Measurements from ENCODE around the gene MFAP3L. TPM values are rescaled to one million over a fixed set of nuclear protein-coding genes. Genes with fewer than 3 reads are reported as not detected.

Gene MFAP3L
- total RNA-seq, 1 donor from 2014 or later = 4.1 TPM

GRCh38 chr4:170017252-170017651, 8.9 kb downstream of the MFAP3L start:
- no peak for DNase-seq

GRCh38 chr4:170015285-170015684, 10.9 kb downstream of the MFAP3L start:
- DNase-seq = peak; percentile 36

GRCh38 chr4:170014359-170015011, 11.7 kb downstream of the MFAP3L start:
- DNase-seq = no peak

GRCh38 chr4:170012629-170012958, 13.6 kb downstream of the MFAP3L start:
- no peak for DNase-seq

- no peak for DNase-seq
Observed at GRCh38 chr4:170011921-170012628, 14.1 kb downstream of the MFAP3L start.

GRCh38 chr4:170009291-170009690, 16.9 kb downstream of the MFAP3L start:
- no peak for DNase-seq

GRCh38 chr4:170008801-170009200, 17.4 kb downstream of the MFAP3L start:
- no peak for DNase-seq

GRCh38 chr4:170008371-170008770, 17.8 kb downstream of the MFAP3L start:
- no peak for DNase-seq

- no peak for DNase-seq
Observed at GRCh38 chr4:170007113-170007512, 19.1 kb downstream of the MFAP3L start.

GRCh38 chr4:170005472-170005871, 20.7 kb downstream of the MFAP3L start:
- no peak for DNase-seq

GRCh38 chr4:170004651-170005295, 21.4 kb downstream of the MFAP3L start:
- no peak for DNase-seq

GRCh38 chr4:170003071-170004070, 22.8 kb downstream of the MFAP3L start:
- no peak for DNase-seq

GRCh38 chr4:170001745-170002267, 24.4 kb downstream of the MFAP3L start:
- DNase-seq = no peak

GRCh38 chr4:170001011-170001744, 25.0 kb downstream of the MFAP3L start:
- DNase-seq = no peak

- no peak for DNase-seq
Observed at GRCh38 chr4:169999923-170000322, 26.3 kb downstream of the MFAP3L start.

GRCh38 chr4:169998981-169999380, 27.2 kb downstream of the MFAP3L start:
- DNase-seq = no peak

GRCh38 chr4:169996379-169997240, 29.6 kb downstream of the MFAP3L start:
- no peak for DNase-seq

- DNase-seq = peak; percentile 24
Observed at GRCh38 chr4:169993531-169993930, 32.7 kb downstream of the MFAP3L start.

GRCh38 chr4:169988252-169988651, 37.9 kb downstream of the MFAP3L start:
- no peak for DNase-seq
